Measurements from ENCODE around the gene TXNL1.

DNA sequence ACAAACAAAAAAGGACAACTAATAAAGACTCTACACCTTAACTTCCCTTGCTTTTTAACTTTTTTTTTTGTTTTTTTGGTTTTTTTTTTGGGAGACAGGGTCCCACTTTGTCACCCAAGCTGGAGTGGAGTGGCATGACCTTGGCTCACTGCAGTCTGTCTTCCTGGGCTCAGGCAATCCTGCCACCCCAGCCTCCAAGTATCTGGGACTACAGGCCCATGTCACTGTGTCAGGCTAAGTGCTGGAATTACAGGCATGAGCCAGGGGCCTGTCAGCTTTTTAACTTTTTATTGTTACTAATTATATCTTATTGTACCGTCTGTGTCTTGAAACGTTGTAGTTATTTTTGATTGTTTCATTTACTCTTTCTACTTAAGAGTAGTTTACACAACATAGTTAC, 38.2 kb upstream of the TXNL1 start:
- TF ChIP-seq, protein P1, sequence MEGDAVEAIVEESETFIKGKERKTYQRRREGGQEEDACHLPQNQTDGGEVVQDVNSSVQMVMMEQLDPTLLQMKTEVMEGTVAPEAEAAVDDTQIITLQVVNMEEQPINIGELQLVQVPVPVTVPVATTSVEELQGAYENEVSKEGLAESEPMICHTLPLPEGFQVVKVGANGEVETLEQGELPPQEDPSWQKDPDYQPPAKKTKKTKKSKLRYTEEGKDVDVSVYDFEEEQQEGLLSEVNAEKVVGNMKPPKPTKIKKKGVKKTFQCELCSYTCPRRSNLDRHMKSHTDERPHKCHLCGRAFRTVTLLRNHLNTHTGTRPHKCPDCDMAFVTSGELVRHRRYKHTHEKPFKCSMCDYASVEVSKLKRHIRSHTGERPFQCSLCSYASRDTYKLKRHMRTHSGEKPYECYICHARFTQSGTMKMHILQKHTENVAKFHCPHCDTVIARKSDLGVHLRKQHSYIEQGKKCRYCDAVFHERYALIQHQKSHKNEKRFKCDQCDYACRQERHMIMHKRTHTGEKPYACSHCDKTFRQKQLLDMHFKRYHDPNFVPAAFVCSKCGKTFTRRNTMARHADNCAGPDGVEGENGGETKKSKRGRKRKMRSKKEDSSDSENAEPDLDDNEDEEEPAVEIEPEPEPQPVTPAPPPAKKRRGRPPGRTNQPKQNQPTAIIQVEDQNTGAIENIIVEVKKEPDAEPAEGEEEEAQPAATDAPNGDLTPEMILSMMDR (IDR thresholded peaks at IDR 0.05; ENCODE audit: control extremely low read depth in 1 of 3, insufficient read depth in 1 of 3, low read depth in 1 of 3, low read length in 3 of 3), result no peak
- TF ChIP-seq CHD2 (IDR thresholded peaks at IDR 0.05; ENCODE audit: low read length) (no peak), POLR2A (IDR thresholded peaks at IDR 0.05; ENCODE audit: control extremely low read depth in 1 of 2, low read depth in 2 of 2, low read length in 2 of 2) (no peak), TAF1 (IDR thresholded peaks at IDR 0.05; ENCODE audit: low read depth, low read length) (no peak)

All from H1 (cell line).